A549 (cell line): ENCODE measurements around the gene HMG20B.

Experiments
- JUNB ChIP-seq: fragments of >200 bp; sonication (Bioruptor Twin); formaldehyde crosslinking; IDR thresholded peaks from 2 replicates; pipeline ENCODE4 v1.6.1; 2016
- KDM1A ChIP-seq: fragments of 200-600 bp; sonication (generic); IDR thresholded peaks from 2 replicates; pipeline ENCODE4 v1.6.1; 2016; ENCODE audit warnings: low read depth, mild to moderate bottlenecking
- MYC ChIP-seq: IDR thresholded peaks from 2 replicates; pipeline ENCODE4 v1.6.1; 2012; ENCODE audit warnings: mild to moderate bottlenecking, inconsistent platforms, low read length, improper control_type of control experiment, borderline replicate concordance
- POLR2A ChIP-seq: IDR thresholded peaks from 2 replicates; pipeline ENCODE4 v1.6.1; 2012; ENCODE audit warnings: mild to moderate bottlenecking, low read length
- SREBF2 ChIP-seq: fragments of 450-650 bp; IDR thresholded peaks from 2 replicates; pipeline ENCODE4 v1.6.1; 2014; ENCODE audit warnings: mild to moderate bottlenecking, moderate library complexity
- TF ChIP-seq, protein P1 (sequence below): fragments of >200 bp; sonication (Bioruptor Twin); formaldehyde crosslinking; IDR thresholded peaks from 3 replicates; pipeline ENCODE4 v1.5.1; 2016
- TF ChIP-seq, protein P2 (sequence below): fragments of 250-450 bp; sonication (Bioruptor Pico); IDR thresholded peaks from 2 replicates; pipeline ENCODE4 v1.5.0; 2021; ENCODE audit warnings: mild to moderate bottlenecking, moderate library complexity, borderline replicate concordance

GRCh38 chr19:3550947-3551791 lies 21.6 kb upstream of the HMG20B start:
- TF ChIP-seq, protein P1, sequence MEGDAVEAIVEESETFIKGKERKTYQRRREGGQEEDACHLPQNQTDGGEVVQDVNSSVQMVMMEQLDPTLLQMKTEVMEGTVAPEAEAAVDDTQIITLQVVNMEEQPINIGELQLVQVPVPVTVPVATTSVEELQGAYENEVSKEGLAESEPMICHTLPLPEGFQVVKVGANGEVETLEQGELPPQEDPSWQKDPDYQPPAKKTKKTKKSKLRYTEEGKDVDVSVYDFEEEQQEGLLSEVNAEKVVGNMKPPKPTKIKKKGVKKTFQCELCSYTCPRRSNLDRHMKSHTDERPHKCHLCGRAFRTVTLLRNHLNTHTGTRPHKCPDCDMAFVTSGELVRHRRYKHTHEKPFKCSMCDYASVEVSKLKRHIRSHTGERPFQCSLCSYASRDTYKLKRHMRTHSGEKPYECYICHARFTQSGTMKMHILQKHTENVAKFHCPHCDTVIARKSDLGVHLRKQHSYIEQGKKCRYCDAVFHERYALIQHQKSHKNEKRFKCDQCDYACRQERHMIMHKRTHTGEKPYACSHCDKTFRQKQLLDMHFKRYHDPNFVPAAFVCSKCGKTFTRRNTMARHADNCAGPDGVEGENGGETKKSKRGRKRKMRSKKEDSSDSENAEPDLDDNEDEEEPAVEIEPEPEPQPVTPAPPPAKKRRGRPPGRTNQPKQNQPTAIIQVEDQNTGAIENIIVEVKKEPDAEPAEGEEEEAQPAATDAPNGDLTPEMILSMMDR: no peak
- TF ChIP-seq, protein P2, sequence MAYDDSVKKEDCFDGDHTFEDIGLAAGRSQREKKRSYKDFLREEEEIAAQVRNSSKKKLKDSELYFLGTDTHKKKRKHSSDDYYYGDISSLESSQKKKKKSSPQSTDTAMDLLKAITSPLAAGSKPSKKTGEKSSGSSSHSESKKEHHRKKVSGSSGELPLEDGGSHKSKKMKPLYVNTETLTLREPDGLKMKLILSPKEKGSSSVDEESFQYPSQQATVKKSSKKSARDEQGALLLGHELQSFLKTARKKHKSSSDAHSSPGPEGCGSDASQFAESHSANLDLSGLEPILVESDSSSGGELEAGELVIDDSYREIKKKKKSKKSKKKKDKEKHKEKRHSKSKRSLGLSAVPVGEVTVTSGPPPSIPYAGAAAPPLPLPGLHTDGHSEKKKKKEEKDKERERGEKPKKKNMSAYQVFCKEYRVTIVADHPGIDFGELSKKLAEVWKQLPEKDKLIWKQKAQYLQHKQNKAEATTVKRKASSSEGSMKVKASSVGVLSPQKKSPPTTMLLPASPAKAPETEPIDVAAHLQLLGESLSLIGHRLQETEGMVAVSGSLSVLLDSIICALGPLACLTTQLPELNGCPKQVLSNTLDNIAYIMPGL (CRISPR knock-in tag): no peak
- TF ChIP-seq POLR2A: no peak
- no peak for TF ChIP-seq JUNB
- TF ChIP-seq SREBF2: no peak
- TF ChIP-seq KDM1A: no peak
- TF ChIP-seq MYC: no peak
